GM12878 (cell line): ENCODE data around the gene ADAMTS2. TPM values are rescaled to one million over a fixed set of nuclear protein-coding genes. Genes with fewer than 3 reads are reported as not detected.

Experiments used
- ATAC-seq: fragments of 200-7000 bp; cut with Tn5 transposase; 3 replicates; pipeline ENCODE4 v1.9.1; 2020; ENCODE audit warnings: mild to moderate bottlenecking, moderate library complexity
- BruUV-seq: library from RNA; stranded (reverse); fragments of 400-500 nt; replicated peaks from 2 replicates; lab custom pipeline; 2021; lab: Mats Ljungman, UMichigan
- CTCF ChIA-PET: fragments of 300-600 bp; sonication (Branson Sonifier 250); formaldehyde crosslinking; extraction: SDS; loops from one replicate; lab custom pipeline; 2021; ENCODE audit warnings: inconsistent platforms; lab: Yijun Ruan, JAX
- POLR2A ChIA-PET: fragments of 350-600 bp; formaldehyde crosslinking; extraction: SDS; loops from one replicate; lab custom pipeline; 2021; ENCODE audit warnings: inconsistent platforms; lab: Charles Lee
- RAD21 ChIA-PET: fragments of 300-600 bp; sonication (Branson Sonifier 250); formaldehyde crosslinking; loops from one replicate; lab custom pipeline; 2023; ENCODE audit warnings: antibody characterized with exemption; ENCODE audit not compliant: unreplicated experiment; lab: Charles Lee
- SMC1A ChIA-PET: fragments of 300-600 bp; sonication (Branson Sonifier 250); formaldehyde crosslinking; loops from one replicate; lab custom pipeline; 2023; ENCODE audit not compliant: unreplicated experiment, uncharacterized antibody; lab: Charles Lee
- DNase-seq: peaks from one replicate; pipeline ENCODE4 v3.0.0-alpha.2; 2011; ENCODE audit warnings: low read depth, low spot score
- FAIRE-seq: peaks from 3 replicates; lab custom pipeline; 2011; peaks lifted over from hg19 to GRCh38; lab: Jason Lieb, UNC
- H2AFZ ChIP-seq: 2 replicates; pipeline ENCODE4 v1.6.0; 2011; ENCODE audit warnings: low read depth, low read length, control low read depth; ENCODE audit not compliant: control insufficient read depth
- H3K27ac ChIP-seq: 2 replicates; pipeline ENCODE4 v1.5.1; 2011; ENCODE audit warnings: control low read depth; ENCODE audit not compliant: control insufficient read depth, insufficient read depth
- H3K27me3 ChIP-seq, 2 experiments: replicated peaks in 1 of 2; 2 replicates each; pipeline versions ENCODE4 v1.6.0 to v1.6.1; 2011; ENCODE audit warnings: low read length in 1 of 2; ENCODE audit not compliant: control insufficient read depth in 2 of 2, insufficient read depth in 2 of 2
- H3K36me3 ChIP-seq, 2 experiments: 2 replicates each; pipeline ENCODE4 v1.5.1; 2011; ENCODE audit warnings: low read length in 1 of 2; ENCODE audit not compliant: control insufficient read depth in 2 of 2, insufficient read depth in 2 of 2
- H3K4me1 ChIP-seq: 2 replicates; pipeline ENCODE4 v1.6.1; 2011; ENCODE audit warnings: mild to moderate bottlenecking, low read length, moderate library complexity, mixed read lengths; ENCODE audit not compliant: control insufficient read depth, insufficient read depth
- H3K4me2 ChIP-seq: 2 replicates; pipeline ENCODE4 v1.6.0; 2011; ENCODE audit warnings: control low read depth; ENCODE audit not compliant: control insufficient read depth, insufficient read depth
- H3K4me3 ChIP-seq: fragments of 200-600 bp; sonication (generic); 2 replicates; pipeline ENCODE4 v1.5.1; 2016
- H3K79me2 ChIP-seq: 2 replicates; pipeline ENCODE4 v1.6.0; 2011; ENCODE audit warnings: low read length; ENCODE audit not compliant: control insufficient read depth, insufficient read depth
- H3K9ac ChIP-seq: 2 replicates; pipeline ENCODE4 v1.8.0; 2011; ENCODE audit warnings: low read length, control low read depth, mixed read lengths; ENCODE audit not compliant: control insufficient read depth, insufficient read depth
- H3K9me3 ChIP-seq: replicated peaks from 3 replicates; pipeline ENCODE4 v1.5.1; 2011; ENCODE audit warnings: mild to moderate bottlenecking, low read length; ENCODE audit not compliant: control insufficient read depth, insufficient read depth
- H4K20me1 ChIP-seq: 2 replicates; pipeline ENCODE4 v1.6.0; 2011; ENCODE audit not compliant: control insufficient read depth, insufficient read depth
- EP300 ChIP-seq, 2 experiments: fragments of 150-350 bp in 1 of 2; IDR thresholded peaks; 2 replicates each; pipeline ENCODE4 v1.6.1; 2011 to 2012; ENCODE audit warnings: low read depth in 2 of 2, low read length in 2 of 2, borderline replicate concordance in 1 of 2, improper control_type of control experiment in 1 of 2, inconsistent platforms in 1 of 2; ENCODE audit not compliant: control insufficient read depth in 1 of 2
- HDAC6 ChIP-seq: fragments of 200-600 bp; sonication (generic); IDR thresholded peaks from one replicate; pipeline ENCODE4 v1.8.0; 2017; ENCODE audit warnings: antibody characterized with exemption; ENCODE audit not compliant: unreplicated experiment
- NFYA ChIP-seq: IDR thresholded peaks from 2 replicates; pipeline ENCODE4 v1.6.1; 2011; ENCODE audit warnings: low read depth, mild to moderate bottlenecking, low read length, improper control_type of control experiment, borderline replicate concordance
- RB1 ChIP-seq: fragments of 450-650 bp; formaldehyde crosslinking; IDR thresholded peaks from 2 replicates; pipeline ENCODE4 v1.6.1; 2017; ENCODE audit warnings: mild to moderate bottlenecking, borderline replicate concordance
- SUZ12 ChIP-seq: fragments of 200-600 bp; sonication (generic); IDR thresholded peaks from one replicate; pipeline ENCODE4 v1.6.1; 2018; ENCODE audit warnings: antibody characterized with exemption, mild to moderate bottlenecking; ENCODE audit not compliant: unreplicated experiment
- ZNF217 ChIP-seq: fragments of 450-650 bp; IDR thresholded peaks from 2 replicates; pipeline ENCODE4 v1.6.1; 2017; ENCODE audit warnings: antibody characterized with exemption, mild to moderate bottlenecking
- ZNF384 ChIP-seq: IDR thresholded peaks from 2 replicates; pipeline ENCODE4 v1.6.1; 2012; ENCODE audit warnings: low read depth, mild to moderate bottlenecking, low read length, improper control_type of control experiment, borderline replicate concordance
- ZNF622 ChIP-seq: fragments of 450-650 bp; IDR thresholded peaks from 2 replicates; pipeline ENCODE4 v1.6.1; 2017; ENCODE audit warnings: mild to moderate bottlenecking, inconsistent platforms
- WGBS: methylation state at CpG from one replicate; pipeline ENCODE4 v1.1.6; 2016; ENCODE audit warnings: low lambda C conversion rate; ENCODE audit not compliant: insufficient replicate concordance, insufficient coverage; ENCODE audit errors: missing lambda C conversion rate; 5-methylcytosine and 5-hydroxymethylcytosine counted together
- in situ Hi-C: fragments of 300-500 bp; cut with MboI; formaldehyde crosslinking; loops from 9 replicates; pipeline ENCODE4 v1.14.3; 2018; ENCODE audit warnings: mixed read lengths
- intact Hi-C: fragments of 100-400 bp; cut with micrococcal nuclease; formaldehyde crosslinking; loops from one replicate; pipeline ENCODE4 v1.14.2; 2022; ENCODE audit not compliant: unreplicated experiment
- polyA plus RNA-seq, 11 experiments: library from polyadenylated mRNA; depleted of rRNA in 4 of 11; unstranded in 6 of 11; stranded (reverse) in 5 of 11; fragments of >200 nt; fragmentation: Nextera tagmentation in 4 of 11; fragmentation: Illumina TruSeq in 1 of 11; extraction: Ambion mirVana in 4 of 11; extraction: Trizol in 1 of 11; gene quantifications; 1 replicate in 1 of 11; 2 replicates in 10 of 11; pipeline versions ENCODE4 v1.2.1 to v1.2.3, GENCODE V29; 2011 to 2016; ENCODE audit warnings: inconsistent platforms in 2 of 11, missing spikeins in 2 of 11, low read depth in 1 of 11
- total RNA-seq, 4 experiments: library from RNA; depleted of rRNA in 3 of 4; stranded (reverse); fragments of >200 nt in 3 of 4; fragmentation: Illumina TruSeq in 1 of 4; extraction: Trizol in 1 of 4; gene quantifications; 2 replicates each; pipeline versions ENCODE4 v1.2.1 to v1.2.3, GENCODE V29; 2013 to 2021

ADAMTS2 gene
- total and polyA plus RNA-seq, 10 of the 15 experiments (the other 5 are each of a cell fraction or from before 2014, with no cell fraction given), result 0.03 to 0.05 TPM; not detected in 8

GRCh38 chr5:179292681-179293635, 52.3 kb downstream of the ADAMTS2 start:
- ChIA-PET RAD21 (no interaction called here), SMC1A (no interaction called here), POLR2A (no interaction called here), CTCF (no interaction called here)
- no peaks in the 10 kb centered on the region for H3K4me1 ChIP-seq
- H3K27ac ChIP-seq, result no peak overlapping the region
- intact Hi-C loops (no loop called here), in situ Hi-C loops (no loop called here)
- H3K79me2 ChIP-seq, result no peaks in the 10 kb centered on the region
- TF ChIP-seq SUZ12 (no peak), ZNF622 (no peak), HDAC6 (no peak), NFYA (no peak), EP300 (IDR thresholded peaks at IDR 0.05; ENCODE audit: borderline replicate concordance in 1 of 2, control insufficient read depth in 1 of 2, low read depth in 2 of 2, low read length in 2 of 2) (no peak), RB1 (no peak), ZNF217 (no peak), ZNF384 (no peak)
- ATAC-seq (no peak), FAIRE-seq (no peak), DNase-seq (no peak)
- no peaks in the 10 kb centered on the region for H4K20me1 ChIP-seq
- no peak overlapping the region for H2AFZ ChIP-seq
- H3K36me3 ChIP-seq, result no peaks in the 10 kb centered on the region
- BruUV-seq, result no TSS peak
- no peak overlapping the region for H3K4me3 ChIP-seq
- H3K27me3 ChIP-seq, result no peaks in the 10 kb centered on the region
- whole genome bisulfite sequencing, result 12% methylated on average over 16 of the region's 16 CpGs
- H3K4me2 ChIP-seq, result no peak overlapping the region
- no peaks in the 10 kb centered on the region; the same call in 1 of the 3 replicates for H3K9me3 ChIP-seq
- no peak overlapping the region for H3K9ac ChIP-seq
